Body of pancreas (tissue), 4 donors: ENCODE data around the gene TBK1.

ENCODE experiments used
- CTCF ChIP-seq, 7 experiments: fragments of 450-650 bp in 4 of 7; fragments of 200-600 bp in 3 of 7; sonication (generic) in 3 of 7; IDR thresholded peaks; one replicate each; pipeline ENCODE4 v1.5.1; 2016 to 2019; ENCODE audit warnings: antibody characterized with exemption in 7 of 7
- POLR2A ChIP-seq, 3 donors: fragments of 450-650 bp; IDR thresholded peaks; one replicate each; pipeline ENCODE4 v1.6.1; 2016; ENCODE audit warnings: antibody characterized with exemption in 3 of 3, mild to moderate bottlenecking in 2 of 3

- TF ChIP-seq CTCF (IDR thresholded peaks at IDR 0.05): no peak
- no peak for TF ChIP-seq POLR2A (IDR thresholded peaks at IDR 0.05)
These were observed 3.6 kb downstream of the TBK1 start for GRCh38 chr12:64455506-64455905.
